HUES64 (cell line): ENCODE data around the gene MAP2K7.

Experiments
- H3K27ac ChIP-seq: 2 replicates; pipeline ENCODE4 v1.7.0; 2013; ENCODE audit warnings: low read depth, low read length, inconsistent platforms
- H3K27me3 ChIP-seq: 2 replicates; pipeline ENCODE4 v1.6.1; 2013; ENCODE audit warnings: mild to moderate bottlenecking, low read length; ENCODE audit not compliant: insufficient read depth
- H3K36me3 ChIP-seq: 2 replicates; pipeline ENCODE4 v1.6.1; 2013; ENCODE audit warnings: mild to moderate bottlenecking, low read length; ENCODE audit not compliant: insufficient read depth
- H3K4me1 ChIP-seq: 2 replicates; pipeline ENCODE4 v1.6.1; 2013; ENCODE audit warnings: mild to moderate bottlenecking, low read length, moderate library complexity; ENCODE audit not compliant: insufficient read depth
- H3K4me3 ChIP-seq: 2 replicates; pipeline ENCODE4 v1.5.1; 2013; ENCODE audit warnings: mild to moderate bottlenecking, low read length, moderate library complexity
- H3K9ac ChIP-seq: 2 replicates; pipeline ENCODE4 v1.6.1; 2013; ENCODE audit warnings: mild to moderate bottlenecking, low read depth, low read length
- H3K9me3 ChIP-seq: 2 replicates; pipeline ENCODE4 v1.6.1; 2013; ENCODE audit warnings: low read depth, low read length; ENCODE audit not compliant: insufficient read depth
- WGBS: fragments of 150-250, 120-280 bp; methylation state at CpG from one replicate; pipeline ENCODE4 v1.1.7; 2013; ENCODE audit warnings: missing lambda C conversion rate; 5-methylcytosine and 5-hydroxymethylcytosine counted together

The MAP2K7 gene

DNA sequence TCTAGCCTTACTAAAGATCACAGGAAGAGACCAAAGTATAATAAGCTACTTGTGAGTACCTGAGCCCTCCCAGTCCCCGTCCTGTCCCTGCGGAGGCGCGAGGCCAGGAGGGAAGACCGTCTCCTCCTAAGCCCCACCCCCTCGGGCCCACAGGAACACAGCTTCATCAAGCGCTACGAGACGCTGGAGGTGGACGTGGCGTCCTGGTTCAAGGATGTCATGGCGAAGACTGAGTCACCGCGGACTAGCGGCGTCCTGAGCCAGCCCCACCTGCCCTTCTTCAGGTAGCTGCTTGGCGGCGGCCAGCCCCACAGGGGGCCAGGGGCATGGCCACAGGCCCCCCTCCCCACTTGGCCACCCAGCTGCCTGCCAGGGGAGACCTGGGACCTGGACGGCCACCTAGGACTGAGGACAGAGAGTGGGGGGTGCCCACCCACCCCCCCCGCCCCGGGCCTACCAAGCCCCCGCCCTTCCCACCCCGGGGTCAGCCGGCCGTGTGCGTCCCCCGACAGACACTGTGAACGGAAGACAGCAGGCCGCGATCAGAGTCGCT is 8.5 kb downstream of the MAP2K7 start:
- Histone ChIP-seq H3K27me3 (peaks cover 29% of the 10 kb centered on the region), H3K4me3 (no peak overlapping the region), H3K27ac (no peak overlapping the region), H3K36me3 (peaks cover 29% of the 10 kb centered on the region), H3K9me3 (no peaks in the 10 kb centered on the region), H3K9ac (no peak overlapping the region), H3K4me1 (no peaks in the 10 kb centered on the region)
- 93% methylated on average over 31 of the region's 31 CpGs for WGBS

DNA sequence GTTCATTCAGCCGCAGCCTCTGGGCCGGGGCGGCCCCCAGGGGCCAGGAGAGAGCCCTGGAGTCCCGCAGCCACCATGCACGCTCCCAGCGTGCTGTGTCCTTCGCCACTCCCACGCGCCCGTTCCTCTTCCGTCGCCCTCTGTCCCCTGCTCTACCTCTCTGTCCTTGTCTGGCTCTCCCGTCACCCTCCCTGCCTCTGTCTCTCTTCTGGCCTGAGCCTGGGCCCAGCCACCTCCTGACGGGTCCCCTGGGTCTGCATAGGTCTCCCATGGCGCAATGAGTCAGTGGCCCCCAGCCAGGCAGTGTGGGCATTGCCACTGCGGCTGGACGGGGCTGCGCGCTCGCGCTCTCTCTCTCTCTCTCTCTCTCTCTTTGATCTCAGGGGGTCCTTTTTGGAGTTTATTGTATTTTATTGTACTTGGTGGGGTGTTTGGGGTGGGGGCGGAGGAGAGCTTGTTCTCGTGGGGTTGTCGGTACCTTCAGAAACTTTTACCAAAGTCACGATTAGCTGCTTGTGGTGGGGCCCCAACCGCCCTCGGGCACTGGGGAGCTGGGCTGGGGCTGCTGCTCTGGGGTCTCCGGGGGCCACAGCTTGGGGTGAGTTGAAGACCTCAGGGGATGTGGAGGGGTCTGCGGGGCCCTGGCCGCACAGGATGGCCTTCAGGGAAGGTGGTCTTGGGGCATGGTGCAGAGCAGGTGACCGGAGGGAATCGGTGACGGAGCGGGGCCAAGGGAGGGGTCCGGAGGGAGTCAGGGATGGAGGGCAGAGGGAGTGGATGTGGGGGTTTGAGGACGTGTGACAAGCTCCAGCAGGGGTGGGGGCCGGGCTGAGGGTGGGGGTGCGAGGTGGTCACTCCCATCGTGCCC is 9.3 kb downstream of the MAP2K7 start:
- Histone ChIP-seq H3K27ac (no peak overlapping the region), H3K4me1 (no peaks in the 10 kb centered on the region), H3K36me3 (peaks cover 29% of the 10 kb centered on the region), H3K9ac (no peak overlapping the region), H3K4me3 (no peak overlapping the region), H3K9me3 (no peaks in the 10 kb centered on the region), H3K27me3 (peaks cover 36% of the 10 kb centered on the region)
- 95% methylated on average over 39 of the region's 39 CpGs for WGBS

DNA sequence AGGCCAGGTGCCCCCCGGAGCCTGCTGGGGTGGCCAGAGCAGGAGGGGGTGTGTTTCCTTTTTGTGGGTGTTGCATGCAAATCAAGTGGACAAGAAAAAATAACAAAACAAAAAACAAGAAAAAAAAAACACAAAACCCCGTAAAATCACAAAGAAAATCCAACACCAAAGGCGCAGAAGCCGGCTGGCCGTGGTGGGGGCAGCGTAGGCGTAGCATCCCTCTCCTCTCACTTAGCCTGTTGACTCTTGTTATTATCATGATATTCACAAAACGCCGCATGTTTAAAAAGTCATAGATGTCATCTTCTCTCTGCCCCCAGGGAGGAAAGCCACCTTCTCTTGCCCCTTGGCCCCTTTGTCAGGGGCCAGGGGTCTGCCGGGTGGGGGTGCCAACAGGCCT is 10.0 kb downstream of the MAP2K7 start:
- H3K27ac ChIP-seq = no peak overlapping the region
- H3K9ac ChIP-seq = no peak overlapping the region
- H3K4me1 ChIP-seq = no peaks in the 10 kb centered on the region; the same call in 1 of the 2 replicates
- peaks cover 29% of the 10 kb centered on the region for H3K36me3 ChIP-seq
- peaks cover 44% of the 10 kb centered on the region for H3K27me3 ChIP-seq
- H3K9me3 ChIP-seq = no peaks in the 10 kb centered on the region
- no peak overlapping the region for H3K4me3 ChIP-seq
- WGBS = 94% methylated on average over 10 of the region's 10 CpGs

DNA sequence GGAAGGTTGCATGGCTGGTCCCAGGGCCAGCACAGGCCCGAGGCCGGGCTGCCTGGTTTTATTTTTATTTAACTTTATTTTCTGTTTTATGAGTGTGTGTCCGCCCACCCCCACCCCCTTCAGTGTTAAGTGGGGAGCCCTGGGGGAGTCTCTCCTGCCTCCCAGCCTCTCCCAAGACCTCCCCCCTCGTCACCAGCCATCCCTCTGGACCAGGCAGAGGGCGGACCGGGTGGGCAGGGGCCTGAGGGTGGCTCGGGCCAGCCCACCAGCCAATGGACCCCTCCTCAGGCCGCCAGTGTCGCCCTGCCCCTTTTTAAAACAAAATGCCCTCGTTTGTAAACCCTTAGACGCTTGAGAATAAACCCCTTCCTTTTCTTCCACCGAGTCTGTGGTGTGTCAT is 10.4 kb downstream of the MAP2K7 start:
- no peaks in the 10 kb centered on the region for H3K9me3 ChIP-seq
- no peaks in the 10 kb centered on the region; the same call in 1 of the 2 replicates for H3K4me1 ChIP-seq
- H3K36me3 ChIP-seq = peaks cover 29% of the 10 kb centered on the region
- H3K4me3 ChIP-seq = no peak overlapping the region
- WGBS = 76% methylated on average over 10 of the region's 12 CpGs
- H3K27me3 ChIP-seq = peaks cover 48% of the 10 kb centered on the region
- no peak overlapping the region for H3K9ac ChIP-seq
- no peak overlapping the region for H3K27ac ChIP-seq

DNA sequence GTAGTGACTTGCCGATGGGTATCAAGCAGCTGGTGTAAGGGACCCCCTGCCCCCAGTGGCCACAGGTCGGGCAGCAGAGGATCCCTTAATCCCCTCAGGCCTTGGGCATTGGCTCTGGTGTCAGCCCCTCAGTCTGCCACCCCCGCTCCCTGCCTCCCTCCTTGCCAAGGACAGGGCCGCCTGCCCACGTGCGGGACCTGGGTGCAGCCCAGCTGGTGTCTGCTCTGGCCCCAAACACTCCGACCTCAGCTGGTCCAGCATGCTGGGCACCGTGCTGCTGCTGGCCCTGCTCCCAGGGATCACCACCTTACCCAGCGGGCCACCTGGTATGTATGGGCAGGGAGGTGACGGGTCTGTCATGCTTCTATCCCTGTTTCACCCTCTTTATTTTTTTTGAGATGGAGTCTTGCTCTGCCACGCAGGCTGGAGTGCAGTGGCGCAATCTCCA is 10.9 kb downstream of the MAP2K7 start, which contains the start of gene TGFBR3L:
Gene TGFBR3L, plus strand, starts transcription at position 233 of the 448 bp plus-strand sequence.
- WGBS = 89% methylated on average over 12 of the region's 12 CpGs
- H3K9ac ChIP-seq = no peak within 1 kb of the TSS
- peaks cover 49% of the 10 kb centered on the region for H3K27me3 ChIP-seq
- H3K9me3 ChIP-seq = no peaks in the 10 kb centered on the region
- peak within 1 kb of the TSS; percentile 56; the same call in 1 of the 2 replicates for H3K4me3 ChIP-seq
- peaks cover 29% of the 10 kb centered on the region for H3K36me3 ChIP-seq
- no peak within 1 kb of the TSS for H3K27ac ChIP-seq
- H3K4me1 ChIP-seq = peaks cover 2% of the 10 kb centered on the region; the same call in 1 of the 2 replicates

DNA sequence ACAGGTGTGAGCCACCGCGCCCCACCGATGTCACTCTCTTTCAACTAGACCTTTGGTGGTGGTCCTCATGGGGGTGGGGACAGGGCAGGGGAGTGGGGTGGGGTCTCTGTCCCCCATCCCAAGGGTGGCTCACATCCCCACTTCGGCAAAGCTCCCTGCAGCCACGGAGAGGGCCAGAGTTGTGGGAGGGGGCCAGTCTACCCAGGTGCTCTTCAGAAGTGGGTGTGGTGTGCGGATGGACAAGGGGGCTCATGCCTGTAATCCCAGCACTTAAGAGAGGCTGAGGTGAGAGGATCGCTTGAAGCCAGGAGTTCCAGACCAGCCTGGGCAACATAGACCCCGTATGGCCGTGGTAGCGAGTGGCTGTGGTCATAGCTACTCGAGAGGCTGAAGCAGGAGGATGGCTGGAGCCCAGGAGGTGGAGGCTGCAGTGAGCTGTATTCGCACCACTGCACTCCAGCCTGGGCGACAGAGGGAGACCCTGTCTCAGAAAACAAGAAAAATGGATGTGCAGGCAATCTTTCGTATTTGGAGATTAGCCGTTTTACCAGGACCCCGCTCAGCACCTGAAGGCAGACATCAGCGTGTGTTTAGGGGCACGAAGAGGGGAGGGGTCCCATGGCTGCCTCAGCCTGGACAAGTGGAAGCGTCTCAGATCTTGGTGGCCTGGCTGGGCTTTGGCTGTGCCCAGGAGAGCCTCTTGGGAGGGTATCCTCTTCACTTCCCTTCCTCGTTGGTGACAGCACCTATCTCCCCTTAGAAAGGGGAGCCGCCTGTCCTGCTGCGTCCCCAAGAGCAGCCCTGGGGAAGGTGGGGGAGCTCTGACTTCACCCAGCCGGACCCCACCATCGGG is 11.8 kb downstream of the MAP2K7 start:
- H3K9ac ChIP-seq = no peak overlapping the region
- no peaks in the 10 kb centered on the region for H3K9me3 ChIP-seq

DNA sequence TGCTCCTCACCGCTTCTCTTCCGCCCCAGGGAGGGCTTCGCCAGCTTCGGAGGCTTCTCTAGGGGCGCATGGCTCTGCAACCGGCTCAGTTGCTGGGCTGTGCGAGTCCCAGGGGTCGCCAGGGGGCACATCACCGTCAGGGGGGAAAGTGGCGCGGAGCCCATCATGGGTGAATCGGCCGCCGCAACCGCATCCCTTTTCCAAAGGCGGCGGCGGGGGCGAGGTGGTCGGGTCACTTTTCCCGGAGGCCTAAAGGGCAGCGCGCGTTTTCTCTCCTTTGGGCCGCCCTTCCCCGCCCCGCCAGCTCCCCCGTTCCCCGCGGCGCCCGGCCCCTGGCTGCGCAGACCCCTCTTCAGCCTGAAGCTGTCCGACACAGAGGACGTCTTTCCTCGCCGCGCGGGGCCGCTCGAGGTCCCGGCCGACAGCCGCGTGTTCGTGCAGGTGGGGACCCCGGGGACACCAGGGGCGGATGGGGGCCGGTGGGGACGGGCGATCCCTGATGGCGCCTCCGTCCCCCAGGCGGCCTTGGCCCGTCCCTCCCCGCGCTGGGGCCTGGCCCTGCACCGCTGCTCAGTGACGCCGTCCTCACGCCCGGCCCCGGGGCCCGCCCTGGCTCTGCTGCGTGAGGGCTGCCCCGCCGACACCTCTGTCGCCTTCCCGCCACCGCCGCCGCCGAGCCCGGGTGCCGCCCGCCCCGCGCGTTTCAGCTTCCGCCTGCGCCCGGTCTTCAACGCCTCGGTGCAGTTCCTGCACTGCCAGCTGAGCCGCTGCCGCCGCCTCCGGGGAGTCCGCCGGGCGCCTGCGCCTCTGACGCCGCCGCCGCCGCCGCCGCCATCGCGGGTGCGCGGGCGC is 12.7 kb downstream of the MAP2K7 start:
- H3K4me1 ChIP-seq = peaks cover 5% of the 10 kb centered on the region; the same call in 1 of the 2 replicates
- H3K36me3 ChIP-seq = peaks cover 14% of the 10 kb centered on the region
- peak overlapping the region; percentile 44; the same call in 1 of the 2 replicates for H3K9ac ChIP-seq
- peak overlapping the region; percentile 56 for H3K4me3 ChIP-seq
- no peaks in the 10 kb centered on the region for H3K9me3 ChIP-seq
- no peak overlapping the region for H3K27ac ChIP-seq
- 1% methylated on average over 104 of the region's 104 CpGs for WGBS
- peaks cover 49% of the 10 kb centered on the region for H3K27me3 ChIP-seq

More for the DNA sequence above, 11.8 kb downstream of the MAP2K7 start:
- Histone ChIP-seq H3K36me3 (peaks cover 21% of the 10 kb centered on the region), H3K4me3 (peak overlapping the region; percentile 56), H3K4me1 (peaks cover 5% of the 10 kb centered on the region; the same call in 1 of the 2 replicates), H3K27me3 (peaks cover 49% of the 10 kb centered on the region), H3K27ac (no peak overlapping the region)
- whole genome bisulfite sequencing = 66% methylated on average over 24 of the region's 24 CpGs

DNA sequence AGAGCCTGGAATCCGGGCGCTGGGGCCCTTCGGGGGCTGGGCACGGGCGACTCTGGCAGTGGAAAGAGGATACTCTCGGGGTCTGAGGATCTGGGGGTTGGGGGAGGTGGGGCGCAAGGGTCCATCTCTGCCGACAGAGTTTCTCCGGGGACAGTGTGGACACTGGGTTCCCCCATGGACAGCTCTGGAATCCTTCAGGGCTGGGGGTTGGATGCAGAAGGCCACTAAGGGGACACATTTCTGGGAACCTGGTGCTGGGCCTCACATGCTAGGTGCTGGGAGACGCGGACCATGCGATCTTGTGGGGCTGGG is 13.2 kb downstream of the MAP2K7 start:
- Histone ChIP-seq H3K36me3 (peaks cover 9% of the 10 kb centered on the region), H3K27ac (no peak overlapping the region), H3K4me1 (peaks cover 5% of the 10 kb centered on the region; the same call in 1 of the 2 replicates), H3K9ac (no peak overlapping the region), H3K9me3 (no peaks in the 10 kb centered on the region), H3K27me3 (peaks cover 49% of the 10 kb centered on the region), H3K4me3 (peak overlapping the region; percentile 56)
- 5% methylated on average over 12 of the region's 12 CpGs for WGBS

DNA sequence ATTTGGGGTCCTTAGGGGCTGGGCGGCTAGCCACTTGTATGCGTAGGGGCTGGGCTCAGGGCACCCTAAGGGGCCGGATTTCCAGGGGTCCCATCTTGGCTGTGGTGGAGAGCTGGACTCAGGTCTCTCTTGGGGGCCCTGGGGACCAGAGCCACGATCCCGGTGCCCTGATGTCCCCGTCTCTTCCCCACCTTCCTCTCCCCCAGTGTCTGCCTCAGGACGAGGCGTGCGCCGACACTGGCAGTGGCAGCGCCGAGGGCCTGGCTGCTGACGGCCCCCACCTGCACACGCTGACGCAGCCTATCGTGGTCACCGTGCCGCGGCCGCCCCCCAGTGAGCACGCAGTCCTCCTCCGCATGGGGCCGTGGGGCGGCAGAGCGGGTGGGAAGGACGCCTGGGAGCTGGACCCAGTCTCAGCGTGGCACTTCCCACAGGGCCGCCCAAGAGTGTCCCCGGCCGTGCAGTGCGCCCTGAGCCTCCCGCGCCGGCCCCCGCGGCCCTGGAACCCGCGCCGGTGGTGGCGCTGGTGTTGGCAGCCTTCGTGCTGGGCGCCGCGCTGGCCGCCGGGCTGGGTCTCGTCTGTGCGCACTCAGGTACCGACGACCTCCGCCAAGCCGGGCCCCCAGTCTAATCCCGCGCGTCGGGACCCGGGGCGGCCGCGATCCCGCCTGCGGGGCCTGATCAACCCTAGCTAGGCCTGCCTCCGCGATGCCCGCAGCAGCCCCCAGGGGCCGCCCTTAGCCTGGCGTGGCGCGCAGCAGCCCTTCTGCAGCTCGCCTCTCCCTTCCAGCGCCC is 13.8 kb downstream of the MAP2K7 start:
- no peaks in the 10 kb centered on the region for H3K9me3 ChIP-seq
- no peak overlapping the region for H3K9ac ChIP-seq
- peak overlapping the region; percentile 56 for H3K4me3 ChIP-seq
- H3K27ac ChIP-seq = no peak overlapping the region
- peaks cover 9% of the 10 kb centered on the region; the same call in 1 of the 2 replicates for H3K36me3 ChIP-seq
- peaks cover 49% of the 10 kb centered on the region for H3K27me3 ChIP-seq
- 2% methylated on average over 71 of the region's 71 CpGs for WGBS
- peaks cover 5% of the 10 kb centered on the region; the same call in 1 of the 2 replicates for H3K4me1 ChIP-seq
